CD4-positive, alpha-beta T cell (primary cell): ENCODE results near the gene LRR1. TPM values are rescaled to one million over a fixed set of nuclear protein-coding genes. Genes with fewer than 3 reads are reported as not detected.

ENCODE experiments used
- ATAC-seq: fragments of 200-7000 bp; cut with Tn5 transposase; one replicate; pipeline ENCODE4 v1.10.0; 2022; ENCODE audit warnings: mild to moderate bottlenecking; ENCODE audit not compliant: poor library complexity
- CTCF ChIA-PET: fragments of 350-600 bp; sonication (Branson Sonifier 250); formaldehyde crosslinking; loops from one replicate; lab custom pipeline; 2021; ENCODE audit warnings: antibody characterized with exemption, inconsistent platforms; lab: Charles Lee
- POLR2A ChIA-PET: fragments of 350-600 bp; sonication (Branson Sonifier 250); formaldehyde crosslinking; loops from one replicate; lab custom pipeline; 2021; ENCODE audit warnings: antibody characterized with exemption, inconsistent platforms; lab: Charles Lee
- DNase-seq, 14 experiments: peaks; one replicate each; pipeline ENCODE4 v3.0.0-alpha.2; 2013 to 2020; ENCODE audit warnings: mixed read lengths in 2 of 14
- H3K27ac ChIP-seq, 2 donors: one replicate each; pipeline versions ENCODE4 v1.5.1 to v1.7.0; 2013; ENCODE audit warnings: low read length in 2 of 2, low read depth in 1 of 2, mild to moderate bottlenecking in 1 of 2
- H3K27me3 ChIP-seq, 2 experiments: 1 replicate in 1 of 2; 2 replicates in 1 of 2; pipeline versions ENCODE4 v1.6.1 to v1.7.0; 2013; ENCODE audit warnings: low read length in 2 of 2, control low read depth in 1 of 2, mild to moderate bottlenecking in 1 of 2, moderate library complexity in 1 of 2; ENCODE audit not compliant: insufficient read depth in 2 of 2, control insufficient read depth in 1 of 2
- H3K36me3 ChIP-seq: one replicate; pipeline ENCODE4 v1.6.1; 2013; ENCODE audit warnings: low read length, control low read depth; ENCODE audit not compliant: insufficient read depth
- H3K4me1 ChIP-seq: one replicate; pipeline ENCODE4 v1.6.1; 2013; ENCODE audit warnings: low read length, control low read depth; ENCODE audit not compliant: insufficient read depth
- H3K4me3 ChIP-seq: one replicate; pipeline ENCODE4 v1.5.1; 2013; ENCODE audit warnings: mild to moderate bottlenecking, low read length, moderate library complexity
- H3K9me3 ChIP-seq, 2 experiments: 1 replicate in 1 of 2; 2 replicates in 1 of 2; pipeline versions ENCODE4 v1.6.1 to v1.7.0; 2013; ENCODE audit warnings: low read length in 2 of 2, mild to moderate bottlenecking in 2 of 2, control low read depth in 1 of 2, moderate library complexity in 1 of 2; ENCODE audit not compliant: control insufficient read depth in 1 of 2, insufficient read depth in 1 of 2
- H3K27ac Mint-ChIP-seq: one replicate; pipeline ENCODE4 v1.8.0; 2020; ENCODE audit warnings: mixed read lengths
- H3K27me3 Mint-ChIP-seq: one replicate; pipeline ENCODE4 v1.8.0; 2021; ENCODE audit warnings: mixed read lengths
- H3K36me3 Mint-ChIP-seq: one replicate; pipeline ENCODE4 v1.8.0; 2021; ENCODE audit warnings: low read depth, mixed read lengths
- H3K4me1 Mint-ChIP-seq: one replicate; pipeline ENCODE4 v1.8.0; 2021; ENCODE audit warnings: low read depth, mixed read lengths
- H3K4me3 Mint-ChIP-seq: one replicate; pipeline ENCODE4 v1.8.0; 2020; ENCODE audit warnings: mild to moderate bottlenecking, mixed read lengths
- H3K9me3 Mint-ChIP-seq: one replicate; pipeline ENCODE4 v1.8.0; 2020; ENCODE audit warnings: mixed read lengths
- intact Hi-C, 2 experiments: fragments of 100-400 bp; cut with DNase I in 1 of 2; cut with micrococcal nuclease in 1 of 2; formaldehyde crosslinking; loops; one replicate each; pipeline versions ENCODE4 v1.15.1 to v1.9.0; 2023 to 2025; cut with DNase I, micrococcal nuclease
- polyA plus RNA-seq, 2 donors: library from polyadenylated mRNA; unstranded; fragments of 120-200 nt; gene quantifications; one replicate each; pipeline ENCODE4 v1.2.1, GENCODE V29; 2013
- total RNA-seq, 174 experiments: library from RNA in 2 of 174; stranded (reverse) in 2 of 174; gene quantifications; one replicate each; pipeline ENCODE4 v1.2.3 and lab custom pipeline; 2021 to 2026
- TF ChIP-seq, protein P1 (sequence below): fragments of 200-600 bp; IDR thresholded peaks from one replicate; pipeline ENCODE4 v1.8.0; 2022; ENCODE audit warnings: antibody characterized with exemption, mild to moderate bottlenecking

Gene LRR1, protein sequence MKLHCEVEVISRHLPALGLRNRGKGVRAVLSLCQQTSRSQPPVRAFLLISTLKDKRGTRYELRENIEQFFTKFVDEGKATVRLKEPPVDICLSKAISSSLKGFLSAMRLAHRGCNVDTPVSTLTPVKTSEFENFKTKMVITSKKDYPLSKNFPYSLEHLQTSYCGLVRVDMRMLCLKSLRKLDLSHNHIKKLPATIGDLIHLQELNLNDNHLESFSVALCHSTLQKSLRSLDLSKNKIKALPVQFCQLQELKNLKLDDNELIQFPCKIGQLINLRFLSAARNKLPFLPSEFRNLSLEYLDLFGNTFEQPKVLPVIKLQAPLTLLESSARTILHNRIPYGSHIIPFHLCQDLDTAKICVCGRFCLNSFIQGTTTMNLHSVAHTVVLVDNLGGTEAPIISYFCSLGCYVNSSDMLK
- total RNA-seq (1 to 10 TPM; 3.2 to 5.8 TPM), total RNA-seq (lab: John Stamatoyannopoulos, UW) (6.6 to 68.3 (median 14.2) reads per million in 172 experiments)
- 9.5 TPM for polyA plus RNA-seq (2013, experiment 1 of 2)
- 8.1 TPM for polyA plus RNA-seq (2013, experiment 2 of 2)

DNA sequence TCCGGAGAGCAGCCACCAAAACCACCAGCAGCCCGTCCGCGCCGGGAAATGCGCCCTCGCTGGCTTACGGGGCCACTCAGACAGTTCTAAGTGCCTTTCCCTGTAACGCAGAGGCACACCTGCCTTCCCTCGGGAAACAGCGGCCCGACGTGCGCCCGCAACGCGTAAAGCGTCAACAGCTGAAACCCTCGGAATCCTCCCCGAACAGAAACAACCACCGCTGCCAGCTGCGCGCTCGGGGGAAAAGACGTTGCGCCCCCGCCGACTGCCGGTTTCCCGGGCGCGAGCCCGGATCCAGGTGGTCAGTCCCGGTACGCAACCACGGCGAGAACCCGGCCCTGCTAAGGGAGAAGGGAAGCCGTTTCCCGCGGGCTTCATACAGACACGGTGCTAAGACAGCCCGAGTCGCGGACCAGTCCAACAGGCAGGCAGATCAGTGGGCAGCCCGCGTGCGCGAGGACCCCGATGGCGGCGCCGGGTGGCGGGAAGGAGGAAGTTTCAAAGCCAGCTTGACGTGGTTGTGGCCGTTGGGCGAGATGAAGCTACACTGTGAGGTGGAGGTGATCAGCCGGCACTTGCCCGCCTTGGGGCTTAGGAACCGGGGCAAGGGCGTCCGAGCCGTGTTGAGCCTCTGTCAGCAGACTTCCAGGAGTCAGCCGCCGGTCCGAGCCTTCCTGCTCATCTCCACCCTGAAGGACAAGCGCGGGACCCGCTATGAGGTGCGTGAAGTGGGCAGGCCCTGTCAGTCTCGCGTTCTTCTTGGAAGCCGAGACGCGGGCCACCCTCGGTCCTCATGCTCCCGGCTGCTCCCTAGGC is at the start of gene LRR1:
TSS of gene LRR1 (plus strand) at position 456 of the 816 bp plus-strand sequence. CDS start at position 537, 81 bp downstream.
- ATAC-seq (peak; percentile 75), DNase-seq (peak; percentile 72 to 91 (median 84))
- CTCF ChIA-PET: interaction anchor here (0.7 to 3.4 kb wide), 5 partner anchors 11 to 263 kb away, joined by 3 to 43 read pairs (median 11); partner anchors contain the start of genes MGAT2, RPL36AL and RPS29
- Mint-ChIP-seq H3K27me3 (no peaks in the 10 kb centered on the region), H3K4me1 (peaks cover 43% of the 10 kb centered on the region), H3K4me3 (peak within 1 kb of the TSS; percentile 97), H3K36me3 (peaks cover 26% of the 10 kb centered on the region), H3K9me3 (no peaks in the 10 kb centered on the region), H3K27ac (peak within 1 kb of the TSS; percentile 98)
- intact Hi-C loops: loop anchor here (1.0 to 5.0 kb wide), 4 partner anchors 12 to 169 kb away; partner anchors contain the start of genes MGAT2 (in 2 of the 2), RPL36AL (in 2 of the 2), KLHDC2 (in 1 of the 2) and RPS29 (in 1 of the 2)
- POLR2A ChIA-PET: interaction anchor here (0.6 to 8.5 kb wide), 14 partner anchors 9 to 713 kb away, joined by 3 to 141 read pairs (median 8); partner anchors contain the start of genes DMAC2L, DNAAF2, KLHDC2 and L2HGDH
- H3K27me3 ChIP-seq: no peaks in the 10 kb centered on the region
- no peaks in the 10 kb centered on the region for H3K9me3 ChIP-seq
- TF ChIP-seq, protein P1, sequence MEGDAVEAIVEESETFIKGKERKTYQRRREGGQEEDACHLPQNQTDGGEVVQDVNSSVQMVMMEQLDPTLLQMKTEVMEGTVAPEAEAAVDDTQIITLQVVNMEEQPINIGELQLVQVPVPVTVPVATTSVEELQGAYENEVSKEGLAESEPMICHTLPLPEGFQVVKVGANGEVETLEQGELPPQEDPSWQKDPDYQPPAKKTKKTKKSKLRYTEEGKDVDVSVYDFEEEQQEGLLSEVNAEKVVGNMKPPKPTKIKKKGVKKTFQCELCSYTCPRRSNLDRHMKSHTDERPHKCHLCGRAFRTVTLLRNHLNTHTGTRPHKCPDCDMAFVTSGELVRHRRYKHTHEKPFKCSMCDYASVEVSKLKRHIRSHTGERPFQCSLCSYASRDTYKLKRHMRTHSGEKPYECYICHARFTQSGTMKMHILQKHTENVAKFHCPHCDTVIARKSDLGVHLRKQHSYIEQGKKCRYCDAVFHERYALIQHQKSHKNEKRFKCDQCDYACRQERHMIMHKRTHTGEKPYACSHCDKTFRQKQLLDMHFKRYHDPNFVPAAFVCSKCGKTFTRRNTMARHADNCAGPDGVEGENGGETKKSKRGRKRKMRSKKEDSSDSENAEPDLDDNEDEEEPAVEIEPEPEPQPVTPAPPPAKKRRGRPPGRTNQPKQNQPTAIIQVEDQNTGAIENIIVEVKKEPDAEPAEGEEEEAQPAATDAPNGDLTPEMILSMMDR: no peak
- peak within 1 kb of the TSS; percentile 91 to 95 for H3K27ac ChIP-seq
- peak within 1 kb of the TSS; percentile 98 for H3K4me3 ChIP-seq
- peaks cover 13% of the 10 kb centered on the region for H3K4me1 ChIP-seq
- peaks cover 2% of the 10 kb centered on the region for H3K36me3 ChIP-seq

DNA sequence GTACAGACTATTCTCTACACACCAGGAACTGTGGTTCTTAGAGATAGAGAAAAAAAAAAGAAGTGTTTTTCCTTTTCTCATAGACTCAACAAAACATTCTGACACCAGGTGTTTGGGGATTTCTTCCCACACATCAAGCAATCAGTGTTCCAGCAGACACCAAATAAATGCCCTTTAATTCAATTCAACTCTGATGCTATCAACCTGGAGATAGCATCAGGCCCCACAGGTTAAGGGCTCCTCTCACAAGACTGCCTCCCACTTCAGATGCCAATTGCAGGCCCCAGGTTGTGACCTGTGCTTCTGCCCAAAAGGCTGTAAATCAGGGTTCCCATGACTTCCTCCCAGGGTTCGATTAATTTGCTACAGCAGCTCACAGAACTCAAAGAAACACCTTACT is 49.3 kb upstream of the LRR1 start:
- H3K36me3 Mint-ChIP-seq: no peaks in the 10 kb centered on the region
- intact Hi-C loops: no loop called here
- TF ChIP-seq, protein P1: no peak
- POLR2A ChIA-PET: no interaction called here
- H3K4me1 Mint-ChIP-seq: no peaks in the 10 kb centered on the region
- ATAC-seq (no peak), DNase-seq (no peak)
- H3K27ac Mint-ChIP-seq: no peak overlapping the region
- no peak overlapping the region for H3K27ac ChIP-seq
- H3K4me3 Mint-ChIP-seq: no peak overlapping the region
- no peaks in the 10 kb centered on the region for H3K9me3 ChIP-seq
- no peaks in the 10 kb centered on the region for H3K27me3 Mint-ChIP-seq
- no peaks in the 10 kb centered on the region for H3K9me3 Mint-ChIP-seq
- CTCF ChIA-PET: no interaction called here
- no peaks in the 10 kb centered on the region for H3K4me1 ChIP-seq
- no peaks in the 10 kb centered on the region for H3K27me3 ChIP-seq
- H3K4me3 ChIP-seq: no peak overlapping the region
- no peaks in the 10 kb centered on the region for H3K36me3 ChIP-seq

DNA sequence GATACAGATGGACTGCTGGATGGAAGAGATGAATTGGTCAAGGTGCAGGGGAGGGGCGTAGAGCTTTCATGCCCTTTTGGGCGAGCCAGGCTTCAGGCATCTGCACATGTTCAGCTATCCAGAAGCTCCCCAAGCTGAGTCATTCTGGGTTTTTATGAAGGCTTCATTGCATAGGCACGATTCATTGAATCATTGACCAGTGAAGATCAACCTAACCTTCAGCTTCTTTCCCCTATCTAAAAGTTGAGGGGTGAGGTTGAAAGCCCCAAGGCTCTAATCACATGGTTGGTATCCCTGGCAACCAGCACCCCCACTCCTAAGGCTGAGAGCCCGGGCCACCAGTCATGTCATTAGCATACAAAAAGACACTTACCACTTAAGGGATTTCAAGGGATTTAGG is 48.9 kb upstream of the LRR1 start:
- POLR2A ChIA-PET: no interaction called here
- no peak for DNase-seq
- H3K27ac Mint-ChIP-seq: no peak overlapping the region
- H3K36me3 Mint-ChIP-seq: no peaks in the 10 kb centered on the region
- no peaks in the 10 kb centered on the region for H3K4me1 ChIP-seq
- no peak overlapping the region for H3K4me3 Mint-ChIP-seq
- H3K27me3 Mint-ChIP-seq: no peaks in the 10 kb centered on the region
- no peaks in the 10 kb centered on the region for H3K9me3 Mint-ChIP-seq
- H3K27ac ChIP-seq: no peak overlapping the region
- no peaks in the 10 kb centered on the region for H3K27me3 ChIP-seq
- TF ChIP-seq, protein P1: no peak
- no peaks in the 10 kb centered on the region for H3K36me3 ChIP-seq
- intact Hi-C loops: no loop called here
- no peaks in the 10 kb centered on the region for H3K9me3 ChIP-seq
- H3K4me3 ChIP-seq: no peak overlapping the region
- H3K4me1 Mint-ChIP-seq: no peaks in the 10 kb centered on the region
- ATAC-seq: no peak
- CTCF ChIA-PET: no interaction called here
